Stimulated activated CD8-positive, alpha-beta memory T cell treated with anti-CD3 and anti-CD28 coated beads, Interleukin-4, amount 100 ng/mL, for 1 hour (primary cell): ENCODE data around the gene FAT2.
"Not testable (repeated sequence)": the region's sequence is repeated elsewhere in the genome, so short reads cannot be mapped to it uniquely, and the experiment has no call there.

Experiments
- DNase-seq, 2 donors: peaks; one replicate each; pipeline ENCODE4 v3.0.0-alpha.2; 2020; ENCODE audit warnings: low read depth in 2 of 2, low spot score in 1 of 2

Gene FAT2

DNA sequence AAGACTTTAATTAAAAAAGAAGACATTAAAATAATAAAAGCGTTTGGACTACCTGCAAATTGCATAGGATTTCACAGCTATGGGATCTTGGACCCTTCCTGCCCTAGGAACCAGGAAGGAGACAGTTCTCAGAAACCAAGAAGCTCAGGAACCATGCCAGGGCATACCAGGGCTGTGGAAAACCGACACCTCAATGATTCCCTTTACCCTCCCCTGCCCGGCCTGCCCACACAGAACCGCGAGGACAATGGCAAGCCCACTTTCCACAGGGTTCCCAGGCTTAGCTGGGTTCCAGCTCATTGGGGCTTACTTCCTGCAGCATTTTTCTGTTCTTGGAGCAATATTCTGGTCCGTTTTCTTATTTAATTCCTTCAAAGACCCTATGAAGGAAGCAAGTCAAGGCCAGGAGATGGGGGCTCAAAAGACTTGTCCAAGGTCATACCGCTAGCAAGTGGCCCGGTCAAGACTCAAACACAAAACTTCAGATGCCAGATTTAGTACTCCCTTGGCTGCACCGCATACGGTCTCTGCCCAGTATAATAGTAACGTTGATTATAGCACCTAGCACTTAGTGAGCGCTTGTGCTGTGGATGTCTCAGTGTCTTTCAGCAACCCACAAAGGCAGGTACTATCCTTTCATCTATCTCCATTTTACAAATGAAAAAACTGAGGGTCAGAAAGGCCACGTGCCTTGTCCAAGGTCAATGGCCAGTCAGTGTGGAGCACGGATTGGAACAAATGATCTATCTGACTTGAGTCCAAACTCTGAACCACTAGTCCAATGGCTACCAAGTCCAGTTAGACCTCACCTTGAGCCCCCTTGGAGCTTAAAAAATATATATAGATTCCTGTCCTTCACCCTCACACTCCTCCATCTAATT, 6.8 kb downstream of the FAT2 start:
- DNase-seq: no peak

DNA sequence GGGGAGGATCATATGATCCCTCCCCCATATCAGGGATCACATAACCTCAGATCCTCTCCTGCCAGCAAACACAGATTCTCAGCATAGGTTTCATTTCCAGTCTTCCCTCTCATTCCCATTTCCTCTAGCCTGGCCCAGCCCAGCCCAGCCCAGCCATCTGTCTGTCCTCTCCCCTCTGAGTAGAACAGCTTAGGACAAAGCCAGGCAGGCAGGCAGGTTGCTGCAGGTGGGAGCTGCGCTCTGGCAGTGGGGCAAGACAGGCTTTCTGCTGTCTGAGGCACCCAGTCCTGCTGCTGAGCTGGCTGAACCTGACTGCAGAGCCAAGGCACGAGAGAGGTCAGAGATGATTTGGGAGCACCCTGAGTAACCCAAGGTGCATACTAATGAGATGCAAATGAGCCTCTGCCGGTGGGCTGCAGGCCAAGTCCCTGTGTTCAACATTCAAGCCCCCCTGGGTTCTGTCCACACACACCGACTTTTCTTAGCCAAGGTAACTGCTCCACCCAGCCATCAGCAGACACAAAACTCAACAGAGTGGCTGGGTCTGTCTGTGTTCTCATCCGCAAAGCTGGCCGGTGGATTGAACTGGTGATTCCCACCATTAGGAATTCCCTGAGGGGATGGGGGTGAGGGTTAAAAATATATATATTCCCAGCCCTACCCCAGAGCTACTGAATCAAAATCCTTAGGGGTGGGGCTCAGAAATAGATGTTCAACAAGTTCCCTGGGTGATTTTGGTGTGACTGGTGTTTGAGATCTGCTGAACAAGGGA, 9.1 kb downstream of the FAT2 start:
- DNase-seq: no peak

DNA sequence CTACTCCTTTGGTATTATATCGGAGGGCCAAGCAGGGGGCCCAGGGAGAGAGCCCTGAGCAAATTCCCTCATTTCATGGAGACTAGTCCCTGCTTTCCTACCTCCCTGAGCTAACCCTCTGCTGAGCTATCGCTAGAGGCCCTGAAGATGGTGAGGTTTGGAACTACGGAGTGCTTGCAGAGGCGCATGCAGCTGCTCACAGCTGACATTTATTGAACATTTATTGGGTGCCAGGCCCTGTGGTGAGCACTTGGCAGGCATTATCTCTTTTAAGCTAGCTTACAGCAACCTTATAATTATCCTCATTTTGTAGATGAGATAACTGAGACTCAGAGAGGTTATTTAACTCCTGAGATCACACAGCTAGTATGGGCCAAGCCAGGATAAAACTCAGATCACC, 9.8 kb downstream of the FAT2 start:
- no peak for DNase-seq

DNA sequence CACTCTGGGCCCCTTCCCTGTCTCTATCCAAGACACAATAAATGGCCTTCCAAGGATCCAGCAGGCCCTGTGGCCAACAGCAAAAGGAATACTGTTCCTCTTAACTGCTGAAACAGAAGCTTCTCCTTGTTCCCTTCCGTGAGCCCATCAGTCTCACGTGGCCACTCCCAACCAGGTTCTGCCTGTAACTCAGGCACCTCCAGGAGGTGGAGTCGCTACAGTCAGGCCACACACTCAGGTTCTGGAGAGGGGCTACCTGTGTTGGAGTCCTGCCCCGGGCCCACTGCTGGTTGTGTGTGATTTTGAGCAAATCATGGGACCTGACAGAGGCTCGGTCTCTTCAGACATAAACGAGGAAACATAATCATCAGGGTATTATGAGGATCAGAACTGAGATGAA, 10.3 kb downstream of the FAT2 start:
- DNase-seq: no peak

DNA sequence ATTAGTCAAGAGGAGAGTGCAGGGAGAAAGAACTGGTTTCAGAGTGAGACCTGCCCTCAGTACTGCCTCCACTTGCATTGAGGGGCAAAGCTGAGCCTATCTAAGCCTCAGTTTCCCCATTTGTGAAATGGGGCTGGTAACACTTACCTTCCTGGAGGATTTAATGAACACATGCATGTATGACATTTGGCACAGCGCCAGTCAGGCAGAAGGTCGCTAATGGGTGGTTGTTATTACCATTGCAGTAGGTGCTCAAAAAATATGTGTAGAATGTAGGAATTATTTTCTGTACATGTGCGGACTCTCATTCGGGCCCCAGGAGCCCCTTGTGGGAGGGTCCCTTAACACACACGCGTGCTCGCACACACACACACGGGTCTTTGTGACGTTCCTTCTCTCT, 10.9 kb downstream of the FAT2 start:
- DNase-seq: no peak

DNA sequence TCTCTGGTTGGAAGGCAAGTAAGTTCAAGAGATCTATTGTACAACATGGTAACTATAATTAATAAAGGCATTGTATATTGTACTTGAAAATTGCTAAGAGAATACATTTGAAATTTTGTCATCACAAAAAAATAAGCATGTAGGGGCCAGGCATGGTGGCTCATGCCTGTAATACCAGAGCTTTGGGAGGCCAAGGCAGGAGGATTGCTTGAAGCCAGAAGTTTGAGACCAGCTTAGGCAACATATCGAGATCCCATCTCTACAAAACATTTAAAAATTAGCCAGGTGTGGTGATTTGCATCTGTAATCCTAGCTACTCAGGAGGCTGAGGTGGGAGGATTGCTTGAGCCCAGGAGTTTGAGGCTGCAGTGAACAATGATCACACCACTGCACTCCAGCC, 12.0 kb downstream of the FAT2 start:
- not testable (repeated sequence) for DNase-seq

DNA sequence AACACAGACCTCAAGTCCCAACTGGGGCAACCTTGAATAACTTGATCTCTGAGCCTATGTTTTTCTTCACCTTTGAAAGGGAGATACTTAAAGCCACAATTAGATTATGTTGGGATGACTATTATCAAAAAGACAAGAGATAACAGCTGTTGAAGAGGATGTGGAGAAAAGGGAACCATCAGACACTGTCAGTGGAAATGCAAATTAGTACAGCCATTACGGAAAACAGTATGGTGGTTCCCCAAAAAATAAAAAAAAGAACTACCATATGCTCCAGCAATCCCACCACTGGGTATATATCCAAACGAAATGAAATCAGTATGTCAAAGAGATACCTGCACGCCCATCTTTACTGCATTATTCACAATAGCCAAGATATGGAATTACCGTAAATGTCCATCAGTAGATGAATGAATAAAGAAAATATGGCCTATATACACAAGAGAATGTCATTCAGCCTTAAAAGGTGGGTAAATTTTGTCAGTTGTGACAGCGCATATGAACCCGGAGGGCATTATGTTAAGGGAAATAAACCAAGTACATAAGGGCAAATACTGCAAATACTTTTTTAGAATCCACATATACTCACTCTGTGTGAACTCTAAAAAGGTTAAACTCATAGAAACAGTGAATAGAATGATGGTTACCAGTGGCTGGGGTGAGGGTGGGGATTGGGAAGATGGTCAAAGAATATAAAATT, 12.7 kb downstream of the FAT2 start:
- DNase-seq: no peak

DNA sequence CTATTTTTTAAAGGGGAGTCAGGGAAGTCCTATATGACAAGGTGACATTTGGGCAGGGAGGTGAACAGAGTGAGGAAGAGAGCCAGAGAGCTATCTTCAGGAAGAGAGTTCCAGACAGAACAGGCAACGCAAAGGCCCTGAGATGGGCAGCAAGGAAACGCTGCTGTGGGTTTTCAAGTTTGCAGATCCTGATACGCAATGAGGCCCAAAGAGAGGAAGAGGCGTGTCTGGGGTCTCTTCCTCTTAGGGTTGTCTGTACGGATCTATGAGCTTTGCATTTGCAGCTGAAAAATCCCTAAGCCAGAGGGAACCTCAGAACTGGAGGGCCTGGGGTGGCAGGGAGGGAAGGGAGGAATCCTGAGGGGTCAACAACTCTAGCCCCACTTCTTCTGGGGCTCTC, 13.6 kb downstream of the FAT2 start:
- DNase-seq: no peak

DNA sequence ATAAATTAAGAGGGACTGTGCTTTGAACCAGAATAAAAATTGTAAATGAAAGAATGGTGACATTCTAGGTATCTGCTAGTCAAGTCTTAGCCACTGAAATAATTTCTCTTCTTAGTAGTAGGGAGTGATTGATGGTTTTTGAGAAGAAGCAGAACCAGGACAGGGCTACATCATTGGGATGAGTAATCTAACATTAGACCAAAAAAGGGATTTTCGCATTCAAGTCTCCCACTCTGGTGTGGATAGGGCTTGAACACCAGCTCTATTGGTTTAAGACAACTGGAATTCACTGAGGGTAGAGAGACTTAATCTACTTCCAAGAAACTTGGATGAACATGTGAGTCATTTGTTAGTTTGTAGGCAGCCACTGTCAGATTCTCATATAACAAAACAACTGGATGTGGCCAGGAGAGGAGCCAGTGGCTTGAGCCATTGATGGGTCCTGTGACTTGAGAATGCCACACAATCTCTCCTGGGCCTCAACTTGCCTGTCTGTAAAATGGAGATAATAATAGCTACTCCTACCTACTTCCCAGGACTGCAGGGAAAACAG, 16.6 kb downstream of the FAT2 start:
- no peak for DNase-seq

DNA sequence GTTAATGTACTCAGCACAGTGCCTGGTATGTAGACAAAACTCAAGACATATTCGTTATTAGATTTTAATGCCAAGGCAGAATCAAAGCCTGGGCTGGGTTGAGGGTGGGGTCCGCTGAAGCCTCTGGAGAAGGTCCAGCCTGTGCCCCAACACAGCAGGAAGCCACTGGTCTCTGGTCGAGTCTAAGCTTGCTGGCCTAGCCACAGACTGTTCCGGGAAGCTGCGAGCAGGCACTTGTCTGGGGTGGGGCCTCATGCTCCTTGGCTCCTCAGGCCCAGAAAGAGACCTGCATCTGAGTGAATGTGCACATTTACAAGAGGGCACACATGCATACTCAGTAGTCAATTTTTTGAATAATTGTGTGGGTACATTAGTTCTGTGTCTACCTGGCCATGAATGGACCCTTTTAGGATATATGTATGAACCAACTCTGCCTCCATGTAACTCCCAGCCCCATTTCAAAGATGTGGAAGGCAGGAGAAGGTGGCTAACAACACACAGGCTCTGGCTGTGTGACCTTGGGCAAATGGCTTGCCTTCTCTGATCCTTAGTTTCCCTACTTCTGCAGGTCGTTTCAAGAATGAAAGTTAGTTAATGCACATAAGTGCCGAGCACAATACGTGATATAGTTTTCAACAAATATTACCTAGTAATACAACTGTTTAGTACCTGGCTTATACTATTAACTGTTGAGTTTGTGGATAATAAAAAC, 18.3 kb downstream of the FAT2 start:
- no peak for DNase-seq

DNA sequence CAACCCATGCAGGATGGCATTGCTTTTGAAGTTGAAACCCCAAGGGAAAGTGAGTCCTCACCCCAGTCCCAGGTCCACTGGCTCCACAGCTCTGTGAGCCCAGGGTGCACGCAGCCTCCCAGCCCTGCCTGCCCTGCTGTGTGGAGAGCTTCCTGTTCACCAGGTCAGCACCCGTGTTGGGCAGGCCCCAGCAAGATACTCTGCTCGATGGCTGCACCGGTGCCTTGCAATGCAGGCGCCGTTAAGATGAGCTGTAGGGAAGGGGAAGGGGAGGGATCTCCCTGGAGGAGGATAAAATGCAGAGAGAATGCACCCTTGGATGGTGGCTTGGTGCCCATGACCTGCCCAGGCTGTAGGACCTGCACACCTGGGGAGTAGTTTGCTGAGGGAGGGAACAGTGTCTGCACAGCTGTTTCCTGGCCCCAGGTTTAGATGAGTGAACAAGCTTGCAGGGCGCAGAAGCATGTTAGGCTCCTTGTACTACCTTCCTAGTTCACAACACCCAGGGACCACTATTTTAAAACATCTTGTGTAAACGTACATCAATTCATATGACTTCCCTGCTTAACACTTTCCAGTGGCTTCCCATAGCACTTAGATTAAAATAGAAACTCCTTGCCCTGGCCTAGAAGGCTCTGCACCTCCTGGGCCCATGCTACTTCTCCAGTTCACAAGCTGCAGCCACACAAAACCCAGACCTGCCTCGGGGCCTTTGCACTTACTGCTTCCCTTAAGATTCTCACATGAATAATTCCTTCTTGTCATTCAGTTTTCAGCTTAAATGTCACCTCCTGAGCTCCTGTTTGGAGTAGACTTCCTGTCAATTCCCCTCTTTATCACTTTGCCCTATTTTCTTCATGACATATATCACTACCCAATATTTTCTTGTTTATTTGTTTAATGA, 19.6 kb downstream of the FAT2 start:
- no peak for DNase-seq

DNA sequence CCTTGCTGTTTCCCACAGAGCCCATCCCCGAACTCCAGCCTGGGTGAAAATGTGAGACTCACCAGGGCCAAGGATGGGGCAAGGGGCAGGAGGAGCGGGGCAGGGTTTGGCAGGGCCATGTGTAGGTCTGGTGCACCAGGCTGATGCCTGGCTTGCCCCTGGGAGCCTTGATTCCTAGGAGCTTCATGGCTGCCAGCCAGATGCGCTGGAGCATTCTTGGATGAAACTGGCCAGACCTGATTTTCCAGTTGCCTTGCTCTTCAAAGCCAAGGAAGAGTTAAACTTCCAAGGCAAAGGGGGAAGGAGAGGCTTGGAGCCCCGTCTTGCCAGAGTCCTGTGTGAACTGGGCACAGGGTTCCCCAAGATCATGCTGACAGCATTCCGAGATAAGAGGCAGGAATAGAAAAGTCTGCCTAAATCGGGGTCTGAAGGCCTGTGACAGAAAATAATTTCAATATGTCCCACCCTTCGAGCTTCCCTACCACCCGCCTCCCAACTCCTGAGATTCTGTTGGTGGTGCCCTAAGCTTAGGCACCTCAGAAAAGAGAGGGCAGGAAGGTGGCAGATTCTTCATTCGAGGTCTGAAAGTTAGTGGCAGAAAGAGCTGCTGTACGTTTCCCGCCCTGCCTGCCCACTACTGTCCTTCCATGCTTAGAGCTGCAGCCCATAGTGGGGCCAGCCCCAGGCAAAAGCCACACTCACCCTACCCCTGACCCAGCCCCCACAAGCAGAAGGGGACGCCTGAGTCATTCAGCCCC, 20.4 kb downstream of the FAT2 start:
- DNase-seq: no peak

DNA sequence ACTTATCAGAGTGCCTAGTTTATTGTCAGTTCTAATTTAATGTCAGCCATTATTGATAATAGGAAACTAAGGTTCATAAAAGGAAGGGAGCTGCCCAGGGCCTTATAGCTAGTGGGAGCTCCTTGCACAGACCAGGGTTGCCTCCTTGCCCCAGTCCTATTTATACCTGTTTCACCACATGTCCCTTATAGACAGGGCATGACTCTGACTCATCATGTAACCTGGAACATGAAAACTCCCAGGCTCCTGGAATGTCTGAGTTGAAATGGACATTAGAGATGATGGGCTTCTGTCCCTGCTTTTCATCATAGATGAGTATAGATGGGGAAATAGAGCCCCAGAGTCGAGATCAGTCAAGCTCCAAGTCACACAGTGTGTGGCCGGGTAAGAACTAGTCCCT, 21.1 kb downstream of the FAT2 start:
- no peak for DNase-seq

DNA sequence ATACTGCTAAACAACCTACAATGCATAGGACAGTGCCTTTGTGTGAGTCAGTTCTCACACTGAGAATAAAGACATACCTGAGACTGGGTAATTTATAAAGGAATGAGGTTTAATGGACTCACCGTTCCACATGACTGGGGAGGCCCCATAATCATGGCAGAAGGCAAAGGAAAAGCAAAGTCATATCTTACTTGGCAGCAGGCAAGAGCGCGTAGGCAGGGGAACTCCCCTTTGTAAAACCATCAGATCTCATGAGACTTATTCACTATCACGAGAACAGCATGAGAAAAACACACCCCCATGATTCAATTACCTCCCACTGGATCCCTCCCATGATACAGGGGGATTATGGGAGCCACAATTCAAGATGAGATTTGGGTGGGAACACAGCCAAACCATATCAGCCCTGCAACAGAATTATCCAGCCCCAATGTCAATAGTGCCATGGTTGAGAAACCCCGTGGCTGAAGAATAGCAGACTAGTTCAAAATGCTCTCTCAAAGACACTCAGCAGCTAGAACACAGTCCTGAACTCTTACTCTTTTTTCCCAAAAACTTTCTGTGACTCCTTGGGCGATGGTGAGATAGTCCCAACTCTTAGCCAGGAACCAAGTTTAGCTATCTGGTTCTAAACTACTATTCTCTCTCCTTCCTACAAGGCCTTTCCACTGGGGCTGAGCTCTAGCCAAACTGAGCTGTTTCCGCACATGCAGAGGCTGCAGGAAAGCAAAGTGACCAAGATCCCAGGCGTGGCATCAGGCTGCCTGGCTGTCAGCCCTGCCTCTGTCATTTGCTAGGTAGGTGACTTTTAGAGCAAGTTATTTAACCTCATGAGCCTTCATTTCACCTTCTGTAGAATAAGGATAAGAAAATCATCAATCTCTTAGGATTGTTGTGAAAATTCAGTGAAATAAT, 21.7 kb downstream of the FAT2 start:
- DNase-seq: no peak

DNA sequence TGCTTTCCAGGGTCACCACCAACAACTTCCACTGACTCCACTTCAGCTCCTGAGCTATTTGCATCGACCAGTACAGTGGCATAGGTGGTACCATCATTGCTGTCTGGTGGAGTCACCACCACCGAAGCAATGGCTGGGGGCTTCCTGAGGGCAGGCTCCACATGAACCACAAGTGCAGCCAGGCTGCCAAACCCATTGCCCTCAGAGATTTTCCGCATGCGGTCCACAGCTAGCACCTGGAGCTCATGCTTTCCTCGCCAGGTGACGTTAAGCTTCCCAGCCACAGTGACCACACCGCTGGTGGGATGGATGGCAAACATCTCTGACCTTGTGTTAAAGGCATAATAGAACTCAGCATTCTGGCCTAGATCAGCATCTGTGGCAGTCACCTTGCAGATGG, 23.1 kb downstream of the FAT2 start:
- no peak for DNase-seq

DNA sequence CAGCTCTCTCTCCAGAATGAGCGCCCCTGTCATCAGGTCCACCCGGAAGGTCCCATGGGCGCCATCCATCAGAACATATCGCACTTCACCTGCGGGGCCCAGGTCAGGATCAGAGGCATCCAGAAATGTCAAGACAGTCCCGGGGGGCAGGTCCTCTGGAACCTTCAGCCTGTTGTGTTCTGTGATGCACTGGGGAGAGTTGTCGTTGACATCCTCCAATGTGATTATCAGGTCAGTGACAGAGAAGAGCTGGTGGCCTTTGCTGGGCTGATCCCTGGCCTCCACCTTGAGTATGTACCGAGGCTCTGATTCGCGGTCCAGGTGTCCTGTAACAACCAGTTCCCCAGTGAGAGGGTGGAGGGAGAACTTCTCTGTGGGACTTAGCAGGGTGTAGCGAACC, 25.2 kb downstream of the FAT2 start:
- DNase-seq: no peak

DNA sequence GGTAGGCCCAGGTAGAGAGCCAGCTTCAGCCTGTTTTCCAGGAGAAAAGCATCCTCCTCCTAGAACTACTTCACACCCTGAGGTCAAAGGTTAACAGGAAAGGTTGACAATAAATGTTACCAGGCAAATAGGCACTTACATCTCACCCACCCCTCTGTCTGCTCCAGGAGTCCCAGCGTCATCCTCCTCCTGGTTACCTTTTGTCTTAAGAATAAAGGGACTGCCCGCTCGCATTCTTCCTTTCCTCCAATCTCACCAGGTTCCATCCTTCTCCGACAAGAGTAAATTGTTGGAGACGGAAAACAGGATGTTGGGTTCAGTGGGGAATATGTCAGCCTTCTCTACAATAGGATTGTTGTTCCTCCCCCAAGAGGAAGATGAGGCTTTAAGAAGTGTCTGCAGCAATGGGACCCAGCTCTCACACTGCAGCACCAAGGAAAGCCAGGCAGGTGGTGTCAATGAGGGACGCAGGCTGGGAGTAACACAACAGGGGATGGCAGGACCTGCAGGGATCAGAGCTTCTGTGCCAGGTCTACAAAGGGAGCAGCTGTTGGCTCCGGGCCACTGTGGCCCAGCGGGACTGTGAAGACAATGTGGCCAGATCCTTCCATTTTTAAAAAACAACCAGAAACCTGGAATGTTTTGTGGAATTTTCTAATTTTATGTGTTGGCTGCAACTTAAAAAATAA, 29.0 kb downstream of the FAT2 start:
- DNase-seq: no peak

DNA sequence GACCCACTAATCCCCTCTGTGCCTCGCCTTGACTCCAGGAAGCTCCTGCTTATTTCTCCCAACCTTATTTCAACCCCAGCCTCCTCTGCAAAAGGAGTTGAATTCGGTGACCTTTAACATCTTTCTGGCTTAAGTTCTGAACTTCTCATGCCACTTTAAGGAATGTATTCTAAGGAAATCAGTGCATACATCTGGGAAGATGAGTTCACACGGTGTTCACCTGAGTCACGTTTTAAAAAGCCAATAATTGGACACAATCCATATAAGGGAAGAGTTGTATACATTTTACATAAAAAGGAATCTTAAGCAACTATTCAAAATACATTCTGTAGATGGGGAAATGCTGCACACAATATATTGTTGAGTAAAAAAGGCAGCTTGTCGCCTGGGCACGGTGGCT, 33.2 kb downstream of the FAT2 start:
- no peak for DNase-seq
